ENCODE measurements around the gene MICB.

DNA sequence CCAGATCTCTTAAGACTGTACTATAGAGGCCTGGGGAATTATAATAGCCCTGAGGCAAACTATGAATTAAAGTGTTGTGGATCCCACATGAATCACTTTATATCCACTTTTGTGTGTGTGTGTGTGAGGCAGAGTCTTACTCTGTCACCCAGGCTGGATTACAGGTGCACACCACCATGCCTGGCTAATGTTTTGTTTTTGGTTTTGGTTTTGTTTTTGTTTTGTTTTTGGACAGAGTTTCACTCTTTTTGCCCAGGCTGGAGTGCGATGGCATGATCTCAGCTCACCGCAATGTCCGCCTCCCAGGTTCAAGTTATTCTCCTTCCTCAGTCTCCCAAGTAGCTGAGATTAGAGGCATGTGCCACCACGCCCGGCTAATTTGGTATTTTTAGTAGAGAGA is 32.2 kb upstream of the MICB start:
- TF ChIP-seq, protein P1, sequence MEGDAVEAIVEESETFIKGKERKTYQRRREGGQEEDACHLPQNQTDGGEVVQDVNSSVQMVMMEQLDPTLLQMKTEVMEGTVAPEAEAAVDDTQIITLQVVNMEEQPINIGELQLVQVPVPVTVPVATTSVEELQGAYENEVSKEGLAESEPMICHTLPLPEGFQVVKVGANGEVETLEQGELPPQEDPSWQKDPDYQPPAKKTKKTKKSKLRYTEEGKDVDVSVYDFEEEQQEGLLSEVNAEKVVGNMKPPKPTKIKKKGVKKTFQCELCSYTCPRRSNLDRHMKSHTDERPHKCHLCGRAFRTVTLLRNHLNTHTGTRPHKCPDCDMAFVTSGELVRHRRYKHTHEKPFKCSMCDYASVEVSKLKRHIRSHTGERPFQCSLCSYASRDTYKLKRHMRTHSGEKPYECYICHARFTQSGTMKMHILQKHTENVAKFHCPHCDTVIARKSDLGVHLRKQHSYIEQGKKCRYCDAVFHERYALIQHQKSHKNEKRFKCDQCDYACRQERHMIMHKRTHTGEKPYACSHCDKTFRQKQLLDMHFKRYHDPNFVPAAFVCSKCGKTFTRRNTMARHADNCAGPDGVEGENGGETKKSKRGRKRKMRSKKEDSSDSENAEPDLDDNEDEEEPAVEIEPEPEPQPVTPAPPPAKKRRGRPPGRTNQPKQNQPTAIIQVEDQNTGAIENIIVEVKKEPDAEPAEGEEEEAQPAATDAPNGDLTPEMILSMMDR (IDR thresholded peaks at IDR 0.05), result no peak
- no peak for TF ChIP-seq POLR2A (IDR thresholded peaks at IDR 0.05)
